ENCODE measurements around the gene TNKS2.
"Not testable (repeated sequence)": the region's sequence is repeated elsewhere in the genome, so short reads cannot be mapped to it uniquely, and the experiment has no call there.

The TNKS2 gene
- 130 to 139 (median 139) reads per million in 3 donors for total RNA-seq

DNA sequence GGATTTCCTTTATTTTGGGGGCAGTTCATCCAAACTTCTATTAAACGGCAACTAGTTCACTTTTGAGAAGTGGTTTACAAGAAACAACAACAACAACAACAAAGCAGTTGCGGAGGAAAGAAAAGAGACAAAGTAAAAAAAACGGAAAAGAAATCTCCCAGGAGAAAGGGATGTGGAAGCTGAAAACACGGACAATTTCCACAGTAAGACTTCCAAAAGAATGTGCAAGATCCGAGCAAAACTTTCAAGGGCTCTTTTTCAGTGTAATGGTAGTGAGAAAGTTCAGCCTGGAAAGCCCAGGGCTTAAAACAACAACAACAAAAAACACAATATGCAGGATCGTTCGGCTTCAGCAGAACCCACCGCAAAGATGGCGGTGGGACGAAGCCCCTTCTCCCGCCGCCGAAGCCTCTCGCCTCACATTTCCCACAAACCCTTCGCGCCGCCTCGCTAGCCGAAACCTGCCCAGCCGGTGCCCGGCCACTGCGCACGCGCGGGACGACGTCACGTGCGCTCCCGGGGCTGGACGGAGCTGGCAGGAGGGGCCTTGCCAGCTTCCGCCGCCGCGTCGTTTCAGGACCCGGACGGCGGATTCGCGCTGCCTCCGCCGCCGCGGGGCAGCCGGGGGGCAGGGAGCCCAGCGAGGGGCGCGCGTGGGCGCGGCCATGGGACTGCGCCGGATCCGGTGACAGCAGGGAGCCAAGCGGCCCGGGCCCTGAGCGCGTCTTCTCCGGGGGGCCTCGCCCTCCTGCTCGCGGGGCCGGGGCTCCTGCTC, at the start of gene TNKS2:
Gene TNKS2 (plus strand): TSS at position 553 of the 775 bp plus-strand sequence. CDS start 265 bp downstream, outside the sequence.
- peaks cover 25% of the 10 kb centered on the region for H3K4me1 ChIP-seq (ENCODE audit: control insufficient read depth, insufficient read depth, low read length, poor library complexity, severe bottlenecking)
- no peaks in the 10 kb centered on the region for H3K9me3 ChIP-seq (ENCODE audit: control insufficient read depth, low read length)
- peak within 1 kb of the TSS; percentile 92 for H3K27ac ChIP-seq (ENCODE audit: insufficient read depth, low read length, poor library complexity, severe bottlenecking)
- DNase-seq = peak; percentile 86 to 91 (median 86)
- peak within 1 kb of the TSS; percentile 62 for H3K4me3 ChIP-seq (ENCODE audit: insufficient read depth, low read depth, low read length, poor library complexity, severe bottlenecking)
- peaks cover 6% of the 10 kb centered on the region for H3K36me3 ChIP-seq (ENCODE audit: control insufficient read depth, insufficient read depth, low read length)
- no peaks in the 10 kb centered on the region for H3K27me3 ChIP-seq (replicated peaks; ENCODE audit: control insufficient read depth, insufficient read depth, low read length, poor library complexity, severe bottlenecking)

DNA sequence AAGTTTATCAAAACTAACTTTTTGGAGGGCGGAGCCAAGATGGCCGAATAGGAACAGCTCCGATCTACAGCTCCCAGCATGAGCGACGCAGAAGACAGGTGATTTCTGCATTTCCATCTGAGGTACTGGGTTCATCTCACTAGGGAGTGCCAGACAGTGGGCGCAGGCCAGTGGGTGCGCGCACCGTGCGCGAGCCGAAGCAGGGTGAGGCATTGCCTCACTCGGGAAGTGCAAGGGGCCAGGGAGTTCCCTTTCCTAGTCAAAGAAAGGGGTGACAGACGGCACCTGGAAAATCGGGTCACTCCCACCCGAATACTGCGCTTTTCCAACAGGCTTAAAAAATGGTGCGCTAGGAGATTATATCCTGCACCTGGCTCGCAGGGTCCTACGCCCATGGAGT, 48.6 kb upstream of the TNKS2 start:
- not testable (repeated sequence) for H3K27ac ChIP-seq (ENCODE audit: insufficient read depth, low read length, poor library complexity, severe bottlenecking); DNase-seq; H3K4me3 ChIP-seq (ENCODE audit: insufficient read depth, low read depth, low read length, poor library complexity, severe bottlenecking); H3K36me3 ChIP-seq (ENCODE audit: control insufficient read depth, insufficient read depth, low read length); H3K4me1 ChIP-seq (ENCODE audit: control insufficient read depth, insufficient read depth, low read length, poor library complexity, severe bottlenecking); H3K27me3 ChIP-seq (replicated peaks; ENCODE audit: control insufficient read depth, insufficient read depth, low read length, poor library complexity, severe bottlenecking); H3K9me3 ChIP-seq (ENCODE audit: control insufficient read depth, low read length)

DNA sequence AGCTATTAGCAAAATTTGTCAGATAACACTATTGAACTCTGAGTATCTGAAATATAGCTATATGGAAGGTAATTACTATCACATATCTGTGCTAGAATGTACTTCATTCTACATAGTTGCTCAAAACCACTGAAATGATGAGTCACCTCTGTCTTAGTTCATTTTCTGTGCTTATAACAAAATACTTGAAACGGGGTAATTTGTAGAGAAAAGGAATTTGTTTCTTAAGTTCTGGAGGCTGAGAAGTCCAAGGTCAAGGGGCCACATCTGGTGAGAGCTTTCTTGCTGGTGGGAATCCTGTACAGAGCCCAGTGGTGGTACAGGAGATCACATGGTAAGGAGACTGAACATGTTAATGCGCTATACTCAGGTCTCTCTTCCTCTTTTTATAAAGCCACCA, 41.9 kb upstream of the TNKS2 start:
- Histone ChIP-seq H3K27ac (ENCODE audit: insufficient read depth, low read length, poor library complexity, severe bottlenecking) (no peak overlapping the region), H3K4me3 (ENCODE audit: insufficient read depth, low read depth, low read length, poor library complexity, severe bottlenecking) (no peak overlapping the region), H3K36me3 (ENCODE audit: control insufficient read depth, insufficient read depth, low read length) (no peaks in the 10 kb centered on the region), H3K27me3 (replicated peaks; ENCODE audit: control insufficient read depth, insufficient read depth, low read length, poor library complexity, severe bottlenecking) (no peaks in the 10 kb centered on the region), H3K9me3 (ENCODE audit: control insufficient read depth, low read length) (no peaks in the 10 kb centered on the region), H3K4me1 (ENCODE audit: control insufficient read depth, insufficient read depth, low read length, poor library complexity, severe bottlenecking) (no peaks in the 10 kb centered on the region)
- DNase-seq = no peak

DNA sequence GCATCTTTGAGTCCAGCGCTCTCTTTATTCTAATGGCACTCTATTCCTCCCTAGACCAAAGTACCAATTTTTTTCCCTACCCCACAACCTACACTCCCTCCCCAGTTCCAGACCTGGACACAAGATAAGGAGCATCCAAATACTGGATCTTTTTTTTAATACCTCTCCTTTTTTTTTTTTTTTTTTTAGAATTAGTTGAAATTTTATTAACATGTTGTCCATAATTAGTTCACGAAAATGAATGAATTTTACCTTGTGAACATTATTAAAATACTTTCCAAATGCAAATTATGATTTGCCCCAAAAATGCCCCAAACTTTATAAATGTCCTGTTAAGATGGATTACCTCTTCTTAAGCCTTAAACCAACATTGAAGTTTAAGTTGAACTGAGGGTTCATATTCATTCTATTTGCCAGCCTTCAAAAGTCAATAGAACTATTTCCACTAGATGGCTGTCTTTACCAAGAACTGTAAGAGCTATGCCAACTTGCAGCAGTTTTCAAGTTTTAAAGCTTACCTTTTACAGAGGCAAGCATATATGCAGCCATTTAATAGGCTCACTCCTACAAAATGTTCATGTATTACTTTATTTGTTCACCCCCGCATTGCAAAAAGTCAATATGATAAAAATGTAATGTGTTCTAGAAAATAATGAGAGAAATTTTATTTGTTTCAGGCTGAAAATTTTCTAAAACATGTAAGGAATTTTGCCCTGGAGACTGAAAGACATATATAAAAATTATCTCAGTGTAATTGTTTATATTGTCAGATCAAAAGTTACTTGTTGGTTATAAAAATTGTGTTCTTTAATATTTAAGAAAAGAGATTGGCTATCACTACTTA, 39.7 kb upstream of the TNKS2 start:
- Histone ChIP-seq H3K27ac (ENCODE audit: insufficient read depth, low read length, poor library complexity, severe bottlenecking) (no peak overlapping the region), H3K9me3 (ENCODE audit: control insufficient read depth, low read length) (no peaks in the 10 kb centered on the region), H3K4me3 (ENCODE audit: insufficient read depth, low read depth, low read length, poor library complexity, severe bottlenecking) (no peak overlapping the region), H3K27me3 (replicated peaks; ENCODE audit: control insufficient read depth, insufficient read depth, low read length, poor library complexity, severe bottlenecking) (no peaks in the 10 kb centered on the region), H3K36me3 (ENCODE audit: control insufficient read depth, insufficient read depth, low read length) (no peaks in the 10 kb centered on the region), H3K4me1 (ENCODE audit: control insufficient read depth, insufficient read depth, low read length, poor library complexity, severe bottlenecking) (no peaks in the 10 kb centered on the region)
- DNase-seq = no peak

DNA sequence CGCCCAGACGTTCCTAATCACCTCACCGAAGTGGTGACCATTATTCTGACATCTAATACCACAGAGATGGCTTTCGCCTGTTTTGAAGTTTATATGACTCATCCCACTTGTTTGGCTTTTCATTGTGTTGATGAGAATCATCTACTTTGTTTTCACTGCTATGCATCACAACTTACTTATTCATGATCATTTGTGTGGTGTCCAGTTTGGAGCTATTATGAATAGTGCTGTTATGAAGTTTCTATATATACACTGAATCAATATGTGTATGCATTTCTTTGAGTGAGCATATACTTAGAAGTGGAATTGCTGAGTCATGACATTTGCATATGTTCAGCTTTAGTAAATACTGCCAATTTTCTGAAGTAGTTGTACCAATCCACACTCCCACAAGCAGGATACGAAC, 38.6 kb upstream of the TNKS2 start:
- DNase-seq = no peak
- H3K27ac ChIP-seq (ENCODE audit: insufficient read depth, low read length, poor library complexity, severe bottlenecking) = no peak overlapping the region
- H3K36me3 ChIP-seq (ENCODE audit: control insufficient read depth, insufficient read depth, low read length) = no peaks in the 10 kb centered on the region
- H3K4me3 ChIP-seq (ENCODE audit: insufficient read depth, low read depth, low read length, poor library complexity, severe bottlenecking) = no peak overlapping the region
- no peaks in the 10 kb centered on the region for H3K4me1 ChIP-seq (ENCODE audit: control insufficient read depth, insufficient read depth, low read length, poor library complexity, severe bottlenecking)
- no peaks in the 10 kb centered on the region for H3K27me3 ChIP-seq (replicated peaks; ENCODE audit: control insufficient read depth, insufficient read depth, low read length, poor library complexity, severe bottlenecking)
- no peaks in the 10 kb centered on the region for H3K9me3 ChIP-seq (ENCODE audit: control insufficient read depth, low read length)

DNA sequence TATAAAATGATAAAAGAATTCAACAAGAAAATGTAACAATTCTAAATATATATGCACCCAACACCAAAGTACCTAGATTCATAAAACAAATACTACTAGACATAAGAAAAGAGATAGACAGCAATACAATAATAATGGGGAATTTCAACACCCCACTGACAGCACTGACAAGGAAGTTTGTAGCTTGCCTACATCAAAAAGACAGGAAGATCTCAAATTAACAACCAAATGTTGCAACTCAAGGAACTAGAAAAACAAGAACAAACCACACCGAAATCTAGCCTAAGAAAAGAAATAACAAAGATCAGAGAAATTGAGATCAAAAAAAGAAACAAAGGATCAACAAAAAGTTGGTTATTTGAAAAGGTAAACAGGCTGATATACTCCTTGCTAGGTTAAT, 36.5 kb upstream of the TNKS2 start:
- Histone ChIP-seq H3K4me1 (ENCODE audit: control insufficient read depth, insufficient read depth, low read length, poor library complexity, severe bottlenecking) (no peaks in the 10 kb centered on the region), H3K27me3 (replicated peaks; ENCODE audit: control insufficient read depth, insufficient read depth, low read length, poor library complexity, severe bottlenecking) (no peaks in the 10 kb centered on the region), H3K27ac (ENCODE audit: insufficient read depth, low read length, poor library complexity, severe bottlenecking) (no peak overlapping the region), H3K9me3 (ENCODE audit: control insufficient read depth, low read length) (no peaks in the 10 kb centered on the region), H3K36me3 (ENCODE audit: control insufficient read depth, insufficient read depth, low read length) (no peaks in the 10 kb centered on the region), H3K4me3 (ENCODE audit: insufficient read depth, low read depth, low read length, poor library complexity, severe bottlenecking) (no peak overlapping the region)
- DNase-seq = no peak

DNA sequence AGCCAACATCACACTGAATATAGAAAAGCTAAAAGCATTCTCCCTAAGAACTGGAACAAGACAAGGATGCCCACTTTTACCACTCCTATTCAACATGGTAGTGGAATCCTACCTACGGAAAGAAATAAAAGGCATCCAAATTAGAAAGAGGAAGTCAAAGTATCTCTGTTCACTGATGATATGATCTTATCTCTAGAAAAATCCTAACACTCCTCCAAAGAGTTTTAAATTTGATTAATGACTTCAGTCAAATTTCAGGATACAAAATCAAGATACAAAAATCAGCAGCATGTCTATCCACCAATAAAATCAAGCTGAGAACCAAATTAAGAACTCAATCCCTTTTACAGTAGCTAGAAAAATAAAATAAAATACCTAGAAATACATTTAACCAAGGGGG, 35.3 kb upstream of the TNKS2 start:
- no peak overlapping the region for H3K27ac ChIP-seq (ENCODE audit: insufficient read depth, low read length, poor library complexity, severe bottlenecking)
- H3K36me3 ChIP-seq (ENCODE audit: control insufficient read depth, insufficient read depth, low read length) = no peaks in the 10 kb centered on the region
- no peaks in the 10 kb centered on the region for H3K9me3 ChIP-seq (ENCODE audit: control insufficient read depth, low read length)
- no peaks in the 10 kb centered on the region for H3K27me3 ChIP-seq (replicated peaks; ENCODE audit: control insufficient read depth, insufficient read depth, low read length, poor library complexity, severe bottlenecking)
- no peak overlapping the region for H3K4me3 ChIP-seq (ENCODE audit: insufficient read depth, low read depth, low read length, poor library complexity, severe bottlenecking)
- DNase-seq = no peak
- no peaks in the 10 kb centered on the region for H3K4me1 ChIP-seq (ENCODE audit: control insufficient read depth, insufficient read depth, low read length, poor library complexity, severe bottlenecking)

DNA sequence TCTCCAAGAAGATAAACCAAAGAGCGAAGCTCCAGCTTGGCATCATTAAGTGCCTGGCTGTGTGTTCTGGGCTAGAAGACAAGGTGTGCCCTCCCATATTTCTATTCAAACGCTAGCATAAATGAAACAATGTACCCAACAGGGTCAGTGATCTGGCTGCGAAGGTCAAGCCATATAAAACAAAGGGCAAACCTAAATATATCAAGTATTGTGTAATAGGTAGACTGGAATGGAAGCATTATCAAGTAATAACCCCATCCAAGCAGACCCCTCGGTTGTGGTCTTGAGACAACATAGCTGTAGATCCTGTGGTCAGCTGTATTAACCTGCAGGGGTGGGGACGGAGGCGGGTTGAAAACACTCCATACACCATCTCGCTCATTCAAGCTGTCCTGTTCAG, 31.6 kb upstream of the TNKS2 start:
- no peak for DNase-seq
- Histone ChIP-seq H3K27ac (ENCODE audit: insufficient read depth, low read length, poor library complexity, severe bottlenecking) (no peak overlapping the region), H3K27me3 (replicated peaks; ENCODE audit: control insufficient read depth, insufficient read depth, low read length, poor library complexity, severe bottlenecking) (no peaks in the 10 kb centered on the region), H3K9me3 (ENCODE audit: control insufficient read depth, low read length) (no peaks in the 10 kb centered on the region), H3K4me3 (ENCODE audit: insufficient read depth, low read depth, low read length, poor library complexity, severe bottlenecking) (no peak overlapping the region), H3K36me3 (ENCODE audit: control insufficient read depth, insufficient read depth, low read length) (no peaks in the 10 kb centered on the region), H3K4me1 (ENCODE audit: control insufficient read depth, insufficient read depth, low read length, poor library complexity, severe bottlenecking) (no peaks in the 10 kb centered on the region)

DNA sequence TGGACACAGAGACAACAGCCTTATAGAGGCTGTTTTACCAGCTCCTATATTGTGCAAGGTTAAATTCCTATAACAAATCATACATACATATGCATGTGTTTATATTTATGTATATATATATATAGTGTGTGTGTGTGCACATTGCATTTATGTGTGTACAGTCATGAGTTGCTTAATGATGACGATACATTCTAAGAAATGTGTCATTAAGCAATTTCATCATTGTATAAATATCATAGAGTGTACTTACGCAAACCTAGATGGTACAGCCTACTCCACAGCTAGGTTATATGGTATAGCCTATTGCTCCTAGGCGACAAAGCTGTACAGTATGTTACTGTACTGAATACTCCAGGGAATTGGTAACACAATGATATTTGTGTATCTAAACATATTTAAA, 30.1 kb upstream of the TNKS2 start:
- Histone ChIP-seq H3K9me3 (ENCODE audit: control insufficient read depth, low read length) (no peaks in the 10 kb centered on the region), H3K27ac (ENCODE audit: insufficient read depth, low read length, poor library complexity, severe bottlenecking) (no peak overlapping the region), H3K4me3 (ENCODE audit: insufficient read depth, low read depth, low read length, poor library complexity, severe bottlenecking) (no peak overlapping the region), H3K27me3 (replicated peaks; ENCODE audit: control insufficient read depth, insufficient read depth, low read length, poor library complexity, severe bottlenecking) (no peaks in the 10 kb centered on the region), H3K36me3 (ENCODE audit: control insufficient read depth, insufficient read depth, low read length) (no peaks in the 10 kb centered on the region), H3K4me1 (ENCODE audit: control insufficient read depth, insufficient read depth, low read length, poor library complexity, severe bottlenecking) (no peaks in the 10 kb centered on the region)
- no peak for DNase-seq

DNA sequence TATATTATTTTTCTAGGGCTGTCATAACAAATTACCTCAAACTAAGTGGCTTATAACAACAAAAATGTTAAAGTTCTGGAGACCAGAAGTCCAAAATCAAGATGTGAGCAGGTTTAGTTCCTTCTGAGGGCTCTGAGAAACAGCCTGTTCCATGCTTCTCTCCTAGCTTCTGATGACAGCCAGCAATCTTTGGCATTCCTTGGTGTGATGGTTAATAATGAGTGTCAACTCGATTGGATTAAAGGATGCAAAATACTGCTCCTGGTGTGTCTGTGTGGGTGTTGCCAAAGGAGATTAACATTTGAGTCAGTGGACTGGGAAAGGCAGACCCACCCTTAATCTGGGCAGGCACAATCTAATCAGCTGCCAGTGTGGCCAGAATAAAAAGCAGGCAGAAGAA, 26.3 kb upstream of the TNKS2 start:
- no peaks in the 10 kb centered on the region for H3K36me3 ChIP-seq (ENCODE audit: control insufficient read depth, insufficient read depth, low read length)
- H3K9me3 ChIP-seq (ENCODE audit: control insufficient read depth, low read length) = no peaks in the 10 kb centered on the region
- no peaks in the 10 kb centered on the region for H3K27me3 ChIP-seq (replicated peaks; ENCODE audit: control insufficient read depth, insufficient read depth, low read length, poor library complexity, severe bottlenecking)
- H3K4me3 ChIP-seq (ENCODE audit: insufficient read depth, low read depth, low read length, poor library complexity, severe bottlenecking) = no peak overlapping the region
- H3K4me1 ChIP-seq (ENCODE audit: control insufficient read depth, insufficient read depth, low read length, poor library complexity, severe bottlenecking) = no peaks in the 10 kb centered on the region
- no peak for DNase-seq
- H3K27ac ChIP-seq (ENCODE audit: insufficient read depth, low read length, poor library complexity, severe bottlenecking) = no peak overlapping the region

All from effector memory CD4-positive, alpha-beta T cell (primary cell).